CD4-positive, alpha-beta T cell treated with Interleukin-15 for 4 hours (primary cell): ENCODE results near the gene FOXN4.
"Not testable (repeated sequence)": the region's sequence is repeated elsewhere in the genome, so short reads cannot be mapped to it uniquely, and the experiment has no call there.

Experiments used
- DNase-seq: peaks from one replicate; pipeline ENCODE4 v3.0.0-alpha.2; 2020; ENCODE audit warnings: low spot score

Gene FOXN4, protein sequence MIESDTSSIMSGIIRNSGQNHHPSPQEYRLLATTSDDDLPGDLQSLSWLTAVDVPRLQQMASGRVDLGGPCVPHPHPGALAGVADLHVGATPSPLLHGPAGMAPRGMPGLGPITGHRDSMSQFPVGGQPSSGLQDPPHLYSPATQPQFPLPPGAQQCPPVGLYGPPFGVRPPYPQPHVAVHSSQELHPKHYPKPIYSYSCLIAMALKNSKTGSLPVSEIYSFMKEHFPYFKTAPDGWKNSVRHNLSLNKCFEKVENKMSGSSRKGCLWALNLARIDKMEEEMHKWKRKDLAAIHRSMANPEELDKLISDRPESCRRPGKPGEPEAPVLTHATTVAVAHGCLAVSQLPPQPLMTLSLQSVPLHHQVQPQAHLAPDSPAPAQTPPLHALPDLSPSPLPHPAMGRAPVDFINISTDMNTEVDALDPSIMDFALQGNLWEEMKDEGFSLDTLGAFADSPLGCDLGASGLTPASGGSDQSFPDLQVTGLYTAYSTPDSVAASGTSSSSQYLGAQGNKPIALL

DNA sequence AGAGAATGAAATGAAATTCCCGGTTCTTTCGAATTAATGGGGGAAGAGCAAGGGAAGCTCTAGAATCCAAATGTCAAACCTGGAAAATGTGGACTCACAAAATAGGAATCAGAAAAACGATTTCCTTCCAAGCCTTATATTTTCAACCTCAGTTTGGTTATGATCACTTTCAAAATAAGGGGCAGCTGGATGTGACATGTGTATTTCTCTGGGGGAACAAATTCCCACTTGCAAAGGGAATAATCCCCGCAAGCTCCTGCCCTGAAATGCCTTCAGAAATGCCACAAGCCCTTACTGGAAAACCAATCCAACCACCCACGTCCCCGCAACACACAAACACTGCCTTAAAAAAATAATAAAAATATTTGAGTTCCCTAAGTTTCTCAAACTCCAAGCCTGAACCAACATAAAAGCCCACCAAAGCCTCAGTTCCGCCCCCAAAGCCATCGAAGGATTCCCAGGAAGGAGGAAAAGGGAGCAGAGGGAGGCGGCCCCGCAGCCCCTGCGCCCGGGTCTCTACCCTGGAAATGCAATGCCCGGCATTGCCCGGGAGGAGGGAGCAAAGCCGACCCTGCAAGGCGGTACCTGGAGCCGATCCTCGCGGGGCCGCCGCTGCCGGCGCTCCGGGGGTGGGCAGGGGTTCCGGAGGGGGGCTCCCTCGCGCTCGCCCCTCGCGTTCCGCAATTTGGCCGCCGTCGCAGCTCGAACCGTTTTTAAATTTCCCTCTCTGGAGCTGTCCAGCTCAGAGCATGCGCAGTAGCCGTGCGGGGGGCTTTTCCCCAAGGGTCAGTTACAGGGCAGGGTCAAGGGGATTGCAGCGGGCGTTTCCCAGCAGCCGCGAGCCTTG is at the start of gene FOXN4:
TSS of gene FOXN4 (minus strand) at position 751 of the 847 bp plus-strand sequence. CDS start 963 bp downstream, outside the sequence.
- DNase-seq, result no peak

DNA sequence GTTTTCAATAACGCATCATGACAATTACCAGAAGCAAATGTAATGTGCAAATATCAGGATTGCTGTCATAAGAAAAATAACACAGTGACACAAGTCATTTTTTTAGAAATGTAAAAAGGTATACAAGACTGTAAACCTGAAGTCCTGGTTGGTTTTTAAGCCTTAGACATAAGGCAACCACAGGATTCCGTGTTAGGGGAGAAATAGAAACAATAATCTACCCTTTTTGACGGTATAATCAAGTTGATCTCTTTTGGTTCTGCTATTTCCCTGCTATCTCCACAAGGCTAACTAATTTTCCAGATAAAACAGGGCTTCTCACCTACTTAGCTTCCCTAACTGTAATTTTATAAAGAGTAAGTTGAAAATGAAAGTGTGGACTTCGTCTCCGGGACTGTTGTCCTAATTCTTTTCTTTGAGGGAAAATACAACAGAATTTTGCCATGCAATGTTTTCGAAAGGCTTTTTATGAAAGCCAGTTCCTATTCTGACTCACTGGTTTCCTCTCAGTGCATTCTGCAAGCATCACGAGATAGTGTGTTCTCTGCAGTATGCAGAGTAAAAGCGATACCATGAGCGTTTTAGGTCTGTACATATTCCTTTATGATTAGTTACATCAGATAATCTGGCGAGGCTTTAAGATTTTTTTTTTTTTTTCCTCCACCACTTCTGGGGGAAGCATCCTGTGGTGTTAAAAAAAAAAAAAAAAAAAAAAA is 49.2 kb upstream of the FOXN4 start:
- no peak for DNase-seq

DNA sequence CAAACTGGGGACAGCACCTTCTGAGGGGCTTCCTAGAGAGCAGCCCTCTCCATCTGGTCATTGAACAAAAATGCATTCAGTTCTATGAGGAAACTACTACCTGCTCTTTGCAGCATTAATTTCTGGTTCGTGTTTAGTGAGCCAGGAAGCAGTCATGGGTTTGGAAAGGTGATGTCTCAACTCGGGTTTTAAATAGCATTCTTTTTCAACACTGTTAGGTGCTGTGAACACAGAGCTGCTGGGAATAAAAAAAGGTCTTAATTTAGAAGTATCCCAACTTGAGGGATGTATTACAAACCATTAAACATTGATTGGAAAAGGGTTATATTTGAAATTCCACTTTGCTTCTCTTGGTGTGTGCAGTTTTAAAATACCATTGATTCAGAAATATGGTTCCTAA is 47.9 kb upstream of the FOXN4 start:
- DNase-seq, result no peak

DNA sequence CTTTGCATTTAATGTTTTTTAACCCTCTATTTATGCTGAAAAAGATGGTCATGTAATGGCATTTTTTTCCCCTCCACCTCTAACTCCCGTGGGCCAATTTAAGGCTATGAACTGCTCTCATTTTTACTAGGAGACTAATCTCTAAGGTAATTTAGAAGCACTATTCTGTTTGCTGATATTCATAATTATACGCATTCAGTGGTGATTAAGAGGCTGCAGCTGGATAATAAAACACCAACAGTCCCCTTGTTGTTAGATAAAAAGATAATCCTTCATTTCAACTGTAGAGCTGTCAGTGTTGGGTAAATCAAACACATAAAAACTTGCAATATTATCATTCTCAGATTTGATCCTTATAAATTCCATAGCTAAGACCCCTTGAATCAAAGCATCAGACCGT is 47.5 kb upstream of the FOXN4 start:
- no peak for DNase-seq

DNA sequence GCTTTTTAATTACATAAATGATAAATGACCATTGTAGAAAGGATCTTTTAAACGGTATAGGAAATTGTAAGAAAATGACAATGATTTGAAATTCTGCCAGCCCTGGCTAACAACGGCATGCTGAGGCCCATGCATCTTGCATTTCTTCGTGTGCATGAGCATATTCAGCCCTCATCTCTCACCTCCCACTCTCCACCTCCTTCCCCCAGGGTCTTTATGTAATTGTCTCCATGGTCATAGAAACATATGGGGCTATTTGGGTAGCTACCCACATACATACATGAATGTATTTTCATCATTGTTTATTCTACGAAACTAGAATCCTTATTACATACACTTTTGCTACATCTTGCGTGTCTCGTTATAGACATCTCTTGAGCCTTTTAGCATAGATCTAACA is 43.1 kb upstream of the FOXN4 start:
- no peak for DNase-seq

DNA sequence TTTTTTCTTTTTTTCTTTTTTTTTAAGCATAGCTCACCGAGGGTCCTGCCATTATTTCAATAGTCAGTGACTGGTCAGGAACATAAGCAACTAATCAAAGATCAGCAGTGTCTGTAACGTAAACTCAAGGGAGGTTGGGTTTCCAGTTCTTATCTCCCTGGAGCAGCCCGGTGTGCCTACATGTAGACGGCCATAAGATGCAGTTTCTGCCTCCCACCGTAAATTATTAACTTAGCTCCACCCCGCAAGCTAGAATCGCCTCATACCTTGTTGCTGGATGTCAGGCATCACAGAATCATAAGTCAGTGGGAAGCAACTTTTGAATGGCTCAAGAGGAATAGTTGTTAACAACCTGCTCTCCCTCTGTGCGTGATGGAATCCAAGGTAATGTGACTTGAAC is 38.5 kb upstream of the FOXN4 start, which contains the start of gene MYO1H:
TSS of gene MYO1H (plus strand) at position 312 of the 400 bp plus-strand sequence. CDS start at position 373, 61 bp downstream.
- DNase-seq, result no peak

DNA sequence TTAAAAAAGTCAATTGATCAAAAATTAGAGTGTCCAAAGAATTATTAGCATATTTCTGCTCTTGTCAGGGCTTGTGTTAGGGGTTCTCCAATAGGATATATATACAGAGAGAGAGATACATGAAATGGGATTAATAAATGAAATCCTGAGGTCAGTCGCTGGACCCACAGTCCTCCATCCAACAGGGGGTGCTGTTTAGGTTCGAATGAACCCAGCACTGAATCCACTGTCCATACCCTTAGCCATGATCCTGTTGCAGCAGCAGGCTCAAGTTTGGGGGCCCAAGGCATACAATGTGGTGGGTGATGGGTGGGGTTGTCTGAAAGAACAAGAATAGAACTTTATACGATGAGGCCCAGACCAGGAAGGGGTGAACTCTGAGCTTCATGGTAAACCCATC is 37.8 kb upstream of the FOXN4 start:
- no peak for DNase-seq

DNA sequence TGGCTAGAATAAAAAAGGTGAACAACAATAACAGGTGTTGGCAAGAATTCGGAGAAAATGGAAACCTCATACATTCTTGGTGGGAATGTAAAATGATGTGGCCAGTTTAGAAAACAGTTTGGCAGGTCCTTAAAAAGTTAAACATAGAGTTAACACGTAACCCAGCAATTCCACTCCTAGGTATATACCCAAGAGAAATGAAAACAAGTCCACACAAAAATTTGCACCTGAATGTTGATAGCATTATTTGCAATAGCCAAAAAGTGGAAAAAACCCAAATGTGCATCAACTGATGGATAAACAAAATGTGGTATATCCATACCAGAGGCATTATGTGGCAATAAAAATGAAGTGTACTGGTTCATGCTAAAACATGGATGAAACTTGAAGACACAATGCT is 36.3 kb upstream of the FOXN4 start:
- no peak for DNase-seq

DNA sequence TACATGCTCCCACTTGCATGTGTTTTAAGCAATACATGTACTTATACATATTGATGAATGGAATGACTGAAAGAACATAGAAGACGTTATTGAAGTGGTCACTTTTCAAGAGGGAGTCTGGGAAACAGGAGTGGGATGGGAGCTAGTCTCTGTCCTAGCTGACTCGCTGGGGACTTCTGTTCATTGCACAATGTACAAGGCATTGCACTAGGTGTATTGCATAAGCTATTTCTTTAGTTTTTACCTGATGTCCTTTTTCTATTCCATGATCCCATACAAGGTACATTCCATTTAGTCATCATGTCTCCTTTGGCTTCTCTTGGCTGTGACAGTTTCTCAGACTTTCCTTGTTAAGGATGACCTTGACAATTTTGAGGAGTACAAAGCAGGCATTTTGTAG is 34.6 kb upstream of the FOXN4 start:
- DNase-seq, result no peak

DNA sequence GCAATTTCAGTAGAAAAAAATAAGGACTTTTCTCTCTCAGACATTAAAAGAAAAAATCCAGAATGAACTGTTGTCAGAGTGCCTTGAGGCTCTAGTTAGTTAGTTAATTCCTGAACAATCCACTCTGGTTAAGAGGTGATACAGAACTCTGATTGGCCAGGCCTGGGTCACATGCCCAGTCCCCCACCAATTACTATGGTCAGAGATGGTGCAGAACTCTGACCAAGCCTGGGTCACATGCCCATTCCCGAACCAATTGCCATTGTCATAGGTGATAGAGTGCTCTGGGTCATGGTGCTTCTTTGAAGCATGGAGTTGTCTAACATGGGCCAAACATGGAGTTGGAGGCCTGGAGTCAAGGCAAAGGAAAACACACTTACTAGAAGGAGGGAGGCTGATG is 27.5 kb upstream of the FOXN4 start:
- no peak for DNase-seq

DNA sequence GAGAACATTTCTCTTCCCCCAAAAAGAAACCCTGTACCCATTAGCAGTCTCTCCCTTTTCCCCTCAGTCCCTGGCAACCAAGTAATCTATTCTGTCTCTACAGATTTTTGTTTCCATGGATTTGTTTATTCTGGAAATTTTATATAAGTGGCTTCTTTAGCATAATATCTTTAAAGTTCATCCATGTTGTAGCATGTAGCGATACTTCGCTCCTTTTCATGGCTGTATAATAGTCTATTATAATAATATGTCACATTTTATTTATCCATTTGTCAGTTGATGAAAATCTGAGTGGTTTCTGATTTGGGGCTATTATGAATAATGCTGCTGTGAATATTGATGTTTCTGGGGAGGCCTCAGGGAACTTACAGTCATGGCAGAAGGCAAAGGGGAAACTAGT is 25.8 kb upstream of the FOXN4 start:
- no peak for DNase-seq

DNA sequence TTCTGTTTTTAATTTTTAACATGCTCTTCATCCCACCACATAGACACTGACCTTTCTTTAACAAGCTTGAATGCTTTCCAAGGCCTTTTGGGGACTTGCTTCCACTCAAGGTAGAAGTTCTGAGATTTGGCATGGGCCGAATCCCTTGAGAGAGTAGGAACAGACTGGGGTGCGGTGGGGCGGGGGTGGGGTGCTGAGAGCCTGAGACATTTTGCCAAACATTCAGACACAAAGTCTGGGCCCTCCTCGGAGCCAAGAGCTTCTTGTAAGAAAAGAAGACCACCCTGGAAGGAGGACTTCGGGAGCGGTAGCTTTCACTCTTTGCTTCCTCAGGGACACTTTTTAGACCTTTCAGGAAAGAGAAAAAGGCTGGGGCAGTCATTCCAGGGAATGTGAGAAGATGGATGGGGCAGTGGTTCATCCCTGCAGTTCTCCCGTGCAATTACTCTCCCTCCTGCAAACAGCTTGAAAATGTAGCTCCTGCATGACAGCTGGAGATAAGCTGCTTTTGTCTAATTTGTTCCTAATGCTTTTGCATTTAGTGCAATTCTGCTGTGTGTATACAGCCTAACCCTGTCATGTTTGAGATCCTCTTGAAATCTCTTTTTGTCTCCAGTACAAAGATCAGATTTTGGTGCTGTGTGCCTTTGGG is 22.3 kb upstream of the FOXN4 start:
- DNase-seq, result no peak

DNA sequence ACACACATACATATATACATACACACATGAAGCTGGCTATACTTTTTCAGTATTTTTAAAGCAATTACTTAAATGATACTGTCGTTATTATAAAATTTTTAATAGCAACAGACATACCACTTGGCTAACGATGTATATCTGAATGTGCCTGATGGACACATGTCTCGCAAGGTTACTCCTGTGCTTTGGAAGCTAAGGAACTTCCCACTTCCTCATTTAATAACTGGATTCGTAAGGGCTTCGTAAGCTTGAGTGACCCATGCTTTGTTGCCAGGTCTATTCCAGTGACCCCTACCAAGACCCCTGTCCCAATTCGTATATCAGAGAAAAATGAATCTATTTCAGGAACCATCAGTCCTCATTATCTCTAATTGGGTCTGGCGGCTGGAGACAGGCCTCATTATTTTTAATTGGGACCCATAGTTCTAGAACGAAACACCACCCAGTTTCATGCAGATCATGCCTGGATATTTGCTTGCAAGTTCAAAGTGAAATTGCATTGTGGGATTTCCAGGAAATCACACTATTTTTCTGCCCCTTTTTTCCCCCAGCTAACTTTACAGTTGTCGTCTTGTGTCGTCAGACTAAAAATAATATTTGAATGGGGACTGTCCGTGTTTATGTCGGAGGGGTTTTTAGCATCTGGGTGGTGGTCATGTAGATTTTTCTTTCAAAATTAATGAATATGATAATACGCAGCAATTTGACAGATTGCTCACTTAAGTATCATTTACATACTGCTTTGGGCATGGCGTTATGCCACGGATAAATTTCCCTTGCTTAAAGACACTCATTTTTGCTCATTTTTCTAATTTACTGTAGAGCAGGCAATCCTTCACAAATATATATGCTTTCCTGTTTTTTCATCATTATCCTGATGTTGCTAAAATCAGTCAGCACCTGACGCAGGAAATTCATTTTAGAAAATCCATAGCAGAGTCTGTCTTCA is 21.5 kb upstream of the FOXN4 start:
- DNase-seq, result no peak

DNA sequence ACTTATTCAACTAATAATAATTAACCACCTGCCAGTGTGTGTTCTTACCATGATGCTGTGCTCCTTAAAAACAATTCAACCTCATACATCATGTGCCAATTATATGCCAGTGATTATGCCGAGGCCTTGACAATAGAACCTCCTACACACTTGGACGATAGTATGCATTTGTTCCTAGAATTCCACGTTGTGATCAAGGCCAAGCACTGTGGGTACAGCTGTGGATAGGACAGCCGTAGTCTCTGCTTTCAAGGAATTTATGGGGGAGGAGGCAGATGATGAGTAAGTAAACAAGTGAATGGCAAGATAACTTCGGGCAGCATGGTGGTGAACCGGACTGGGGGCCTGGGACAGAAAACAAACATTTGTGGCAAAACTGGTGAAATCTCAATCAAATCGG is 20.6 kb upstream of the FOXN4 start:
- DNase-seq, result no peak

DNA sequence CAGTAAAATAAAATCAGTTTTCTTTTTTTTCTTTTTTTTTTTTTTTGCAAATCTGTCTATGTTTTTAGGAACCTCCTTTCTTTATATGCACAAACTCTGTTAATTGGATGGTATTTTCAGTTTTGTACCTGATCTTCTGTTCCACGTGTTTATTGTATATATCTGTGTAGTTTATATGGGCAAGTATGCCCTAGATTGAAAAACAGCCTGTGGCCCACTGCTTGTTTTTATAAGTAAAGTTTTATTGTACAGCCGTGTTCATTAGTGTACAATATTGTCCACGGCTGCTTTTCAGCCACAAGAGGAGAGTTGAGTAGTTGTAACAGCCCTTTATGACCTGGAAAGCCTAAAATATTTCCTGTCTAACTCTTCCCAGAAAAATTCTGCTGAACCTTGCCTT is 19.9 kb upstream of the FOXN4 start:
- no peak for DNase-seq

DNA sequence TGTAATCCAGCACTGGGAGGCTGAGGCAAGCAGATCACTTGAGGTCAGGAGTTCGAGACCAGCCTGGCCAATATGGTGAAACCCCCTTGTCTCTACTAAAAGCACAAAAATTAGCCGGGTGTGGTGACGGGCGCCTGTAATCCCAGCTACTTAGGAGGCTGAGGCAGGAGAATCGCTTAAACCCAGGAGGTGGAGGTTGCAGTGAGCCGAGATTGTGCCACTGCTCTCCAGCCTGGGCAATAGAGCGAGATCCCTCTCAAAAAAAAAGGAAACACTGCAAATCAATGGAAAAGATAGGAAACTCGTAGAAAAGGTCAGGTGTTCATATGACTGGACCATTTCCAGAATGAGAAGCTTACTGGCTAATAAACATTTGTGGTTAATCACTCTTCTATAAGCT is 12.2 kb upstream of the FOXN4 start:
- not testable (repeated sequence) for DNase-seq

DNA sequence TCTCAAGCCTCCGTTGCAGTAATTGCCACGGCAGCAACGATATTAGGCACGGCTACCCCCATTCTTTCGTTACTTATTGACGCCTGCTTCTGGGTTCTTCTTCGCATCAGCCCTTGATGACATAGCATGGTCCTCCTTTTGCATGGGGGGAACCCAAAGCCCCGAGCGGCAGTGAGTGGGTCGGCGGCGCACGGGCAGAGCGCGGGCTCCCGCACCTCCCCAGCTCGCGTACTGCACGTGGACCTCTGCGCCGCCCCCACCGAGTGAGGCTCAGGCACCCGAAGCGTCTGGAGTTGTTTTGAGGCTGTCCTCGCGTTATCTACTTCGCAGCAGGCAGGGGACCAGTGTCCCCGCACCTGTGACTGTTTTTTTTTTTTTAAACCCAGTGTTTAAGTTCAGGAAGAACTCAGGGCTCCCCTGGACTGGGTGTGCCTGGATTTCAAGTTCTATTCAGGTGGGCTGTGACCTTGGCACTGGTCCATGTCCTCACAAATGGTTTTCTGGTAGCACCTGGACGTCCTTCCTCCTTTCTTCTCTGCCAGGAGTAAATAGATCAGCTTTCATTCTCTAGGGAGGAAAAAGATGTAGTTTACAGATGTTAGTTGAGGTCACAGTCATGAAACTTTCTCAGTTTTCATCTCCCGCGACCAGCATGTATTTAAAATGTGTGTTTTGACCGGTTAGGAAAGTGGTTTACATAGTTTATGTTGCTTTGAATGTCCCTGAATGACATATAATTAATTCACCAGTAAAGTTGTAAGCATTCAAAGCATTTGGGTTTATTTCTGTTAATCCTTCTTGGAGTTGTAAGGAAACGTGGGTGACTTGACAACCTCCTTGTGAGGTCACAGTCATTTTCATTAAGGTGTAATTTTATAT is 1.4 kb upstream of the FOXN4 start:
- DNase-seq, result no peak

DNA sequence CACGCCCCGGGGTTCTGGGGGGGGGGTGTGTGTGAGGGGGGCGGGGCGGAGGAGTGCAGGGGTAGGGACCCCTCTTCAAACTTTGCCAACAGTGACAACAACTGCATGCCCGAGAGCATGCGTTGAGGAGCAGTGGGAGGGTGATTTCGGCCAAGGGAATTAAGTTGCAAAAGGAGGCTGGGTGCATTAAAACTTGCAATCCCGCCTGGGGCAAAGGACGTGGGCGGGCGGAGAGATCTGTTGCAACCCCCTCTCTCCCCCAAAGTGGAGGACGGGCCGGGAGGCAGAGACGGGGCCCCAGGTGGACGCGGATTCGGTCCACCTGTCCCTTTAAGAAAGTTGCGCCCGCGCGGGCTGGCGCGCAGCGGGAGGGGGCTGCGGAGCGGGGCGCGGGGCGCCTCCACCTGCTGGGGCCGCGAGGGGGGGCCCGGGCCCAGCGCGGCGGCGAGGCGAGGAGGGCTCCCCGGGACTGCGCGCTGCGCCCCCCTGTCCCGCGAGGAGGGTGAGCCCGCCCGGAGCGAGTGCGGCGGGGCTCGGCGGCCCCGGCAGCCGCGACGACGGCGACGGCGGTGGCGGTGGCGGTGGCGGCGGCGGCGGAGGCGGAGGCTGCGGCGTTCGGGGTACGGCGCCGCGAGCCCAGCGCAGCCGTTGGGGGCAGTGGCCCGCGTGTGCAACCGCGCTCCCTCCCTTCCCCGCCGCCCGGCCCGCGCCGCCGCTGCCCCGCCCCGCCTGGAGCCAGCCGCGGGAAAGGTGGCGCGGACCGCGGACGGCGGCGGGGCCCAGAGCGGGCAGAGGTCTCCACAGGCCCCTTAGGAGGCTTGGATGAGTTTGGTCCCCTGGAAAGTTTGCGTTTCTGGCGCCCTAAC is 530 bp upstream of the FOXN4 start:
- DNase-seq, result no peak

DNA sequence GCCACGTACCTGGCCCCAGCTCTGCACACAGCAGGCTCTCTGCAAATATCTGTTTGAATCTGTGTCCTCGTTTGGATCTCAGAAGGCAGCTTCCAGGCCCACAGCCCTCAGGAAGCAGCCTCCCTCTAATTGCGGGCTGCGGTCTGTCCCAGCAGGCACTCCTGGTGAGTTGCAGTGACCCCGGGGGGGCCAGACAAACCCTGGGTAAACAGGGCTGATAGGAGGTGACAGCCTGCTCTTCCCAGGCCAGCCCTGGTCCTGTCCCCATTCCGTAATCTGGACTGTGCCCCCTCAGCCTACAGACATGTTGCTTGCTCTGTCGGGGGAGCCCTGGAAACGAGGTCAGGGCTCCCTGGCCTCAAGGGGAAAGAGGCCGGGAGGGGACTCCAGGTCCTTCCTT is 2.0 kb downstream of the FOXN4 start:
- DNase-seq, result no peak
